ENCODE data around the gene CDK8.
"Not testable (repeated sequence)": the region's sequence is repeated elsewhere in the genome, so short reads cannot be mapped to it uniquely, and the experiment has no call there.

CDK8 gene

DNA sequence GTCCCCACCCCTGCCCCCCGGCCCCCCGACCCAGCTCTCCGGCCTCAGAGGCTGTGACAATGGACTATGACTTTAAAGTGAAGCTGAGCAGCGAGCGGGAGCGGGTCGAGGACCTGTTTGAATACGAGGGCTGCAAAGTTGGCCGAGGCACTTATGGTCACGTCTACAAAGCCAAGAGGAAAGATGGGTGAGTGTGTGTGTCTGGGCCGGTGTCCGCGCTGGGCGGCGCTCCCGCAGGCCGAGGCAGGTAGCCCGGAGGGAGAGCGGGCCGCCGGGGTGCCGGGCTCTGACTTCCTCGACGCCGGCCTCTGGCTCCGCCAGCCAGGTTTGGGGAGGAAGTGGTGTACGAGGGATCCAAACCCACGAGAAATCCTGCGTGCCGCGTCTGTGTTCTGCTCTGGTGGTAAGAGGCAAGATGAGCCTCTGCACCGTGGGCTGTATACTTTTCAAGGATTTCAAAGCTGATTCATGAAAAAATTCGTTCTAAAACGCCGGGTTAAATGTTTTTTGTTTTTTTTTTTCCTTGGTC, 718 bp downstream of the CDK8 start:
- peak; percentile 52 to 62 for DNase-seq

DNA sequence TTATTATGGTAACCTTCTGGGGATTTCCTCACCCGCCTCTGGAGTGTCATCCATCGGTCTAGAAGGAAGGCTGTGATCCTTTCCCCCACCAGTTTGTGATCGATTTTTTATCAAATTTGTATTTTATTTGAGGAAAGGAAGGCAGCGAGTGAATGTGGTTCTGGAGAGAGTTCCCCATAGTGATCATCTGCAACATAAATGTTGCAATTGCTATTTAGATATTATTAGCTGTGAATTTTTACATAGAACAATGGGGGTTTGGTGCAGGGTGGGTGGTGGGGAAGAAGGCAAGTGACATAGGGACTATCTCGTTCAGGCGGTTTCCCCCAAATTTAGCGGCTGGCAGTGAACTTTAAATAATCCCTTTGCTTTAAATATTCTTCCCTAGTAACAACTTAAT, 1.2 kb downstream of the CDK8 start:
- DNase-seq, result no peak

GRCh38 chr13:26255691-26256277, 1.9 kb downstream of the CDK8 start:
- no peak for DNase-seq

DNA sequence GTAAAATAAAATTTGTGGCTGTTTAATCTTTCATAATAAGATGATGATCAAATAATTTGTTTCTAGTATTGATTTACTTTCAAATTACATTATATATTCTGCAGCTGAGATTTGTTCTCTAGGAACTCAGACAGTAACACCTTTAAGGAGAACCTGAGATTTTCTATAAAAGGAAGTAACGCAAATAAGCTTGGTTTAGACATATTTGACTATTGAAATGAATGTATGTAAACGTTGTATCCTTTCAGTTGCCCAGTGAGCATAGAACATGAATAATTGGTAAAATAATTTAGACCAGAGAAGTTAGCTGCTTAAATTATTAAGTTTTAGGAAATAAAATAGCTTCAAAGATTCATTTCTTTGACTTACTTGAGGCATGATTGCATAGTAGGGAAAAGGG, 3.1 kb downstream of the CDK8 start:
- no peak for DNase-seq

DNA sequence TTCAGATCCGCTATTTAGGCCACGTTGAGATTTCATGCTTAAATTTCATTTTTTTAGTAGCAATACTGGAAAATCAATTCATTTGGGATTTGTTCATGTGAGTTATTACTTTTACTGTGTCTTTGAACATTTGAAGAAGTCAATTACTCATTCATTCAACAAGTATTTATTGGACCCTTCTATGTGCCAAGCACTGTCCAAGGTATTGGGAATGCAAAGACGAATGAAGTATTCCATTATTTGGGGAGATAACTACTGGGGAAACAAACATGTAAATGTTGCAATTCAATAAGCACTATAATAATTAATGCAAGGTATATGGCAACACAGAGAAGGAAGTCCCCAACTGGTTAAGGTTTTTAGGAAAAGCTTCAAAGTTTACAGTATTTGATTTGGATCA, 5.7 kb downstream of the CDK8 start:
- no peak for DNase-seq

DNA sequence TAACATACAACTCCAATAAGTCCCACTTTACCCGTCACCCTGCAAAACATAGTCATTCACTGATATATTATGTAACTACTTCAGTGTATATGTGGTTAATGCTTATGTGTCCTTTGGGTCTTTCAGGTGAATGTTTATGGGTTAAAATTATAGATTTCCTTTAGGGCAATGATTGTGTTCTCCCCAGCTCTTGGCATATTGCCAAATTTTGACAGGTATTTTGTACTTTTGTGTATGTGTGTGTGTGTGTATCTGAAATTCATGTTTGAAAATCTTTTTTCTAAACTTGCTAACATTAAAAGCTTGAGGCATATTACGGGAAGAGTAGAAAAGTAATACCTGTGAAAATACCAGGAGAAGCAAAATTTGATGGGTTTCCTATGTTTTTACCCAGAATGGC, 8.2 kb downstream of the CDK8 start:
- DNase-seq, result no peak

GRCh38 chr13:26266311-26266710, 12.4 kb downstream of the CDK8 start:
- no peak for DNase-seq

DNA sequence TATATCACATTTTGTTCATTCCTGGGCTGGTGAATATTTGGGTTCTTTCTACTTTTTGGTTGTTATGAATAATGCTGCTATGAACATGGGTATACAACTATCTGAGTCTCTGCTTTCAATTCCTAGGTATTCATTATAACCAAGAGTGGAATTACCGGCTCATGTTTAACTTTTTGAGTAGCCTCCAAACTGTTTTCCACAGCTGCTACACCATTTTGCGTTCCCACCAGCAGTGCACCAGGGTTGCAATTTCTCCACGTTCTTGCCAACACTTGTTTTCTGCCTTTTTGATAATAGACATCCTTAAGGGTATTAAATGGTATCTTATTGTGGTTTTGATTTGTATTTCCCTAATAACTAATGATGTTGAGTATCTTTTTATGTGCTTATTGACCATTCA, 16.8 kb downstream of the CDK8 start:
- DNase-seq, result no peak

GRCh38 chr13:26272621-26273020, 18.7 kb downstream of the CDK8 start:
- DNase-seq, result no peak

DNA sequence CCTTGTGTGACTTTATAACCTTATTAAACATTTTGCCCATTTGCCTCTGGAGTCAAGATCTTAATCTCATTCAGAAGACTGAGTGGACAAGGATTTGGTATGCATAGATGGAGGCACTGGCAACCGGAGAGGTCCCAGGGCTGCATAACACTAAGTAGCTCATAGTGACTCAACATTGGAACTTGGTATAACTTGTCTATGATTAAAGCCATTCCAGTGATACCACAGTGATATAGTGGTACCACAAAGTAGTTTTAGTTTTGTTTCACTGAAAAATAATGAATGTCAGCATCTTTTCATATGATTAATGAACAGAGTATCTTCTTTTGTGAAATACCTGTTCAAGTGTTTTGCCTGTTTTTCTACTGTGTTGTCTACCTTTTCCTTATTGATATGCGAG, 26.4 kb downstream of the CDK8 start:
- DNase-seq, result no peak

GRCh38 chr13:26280822-26281221, 26.9 kb downstream of the CDK8 start:
- DNase-seq, result no peak

DNA sequence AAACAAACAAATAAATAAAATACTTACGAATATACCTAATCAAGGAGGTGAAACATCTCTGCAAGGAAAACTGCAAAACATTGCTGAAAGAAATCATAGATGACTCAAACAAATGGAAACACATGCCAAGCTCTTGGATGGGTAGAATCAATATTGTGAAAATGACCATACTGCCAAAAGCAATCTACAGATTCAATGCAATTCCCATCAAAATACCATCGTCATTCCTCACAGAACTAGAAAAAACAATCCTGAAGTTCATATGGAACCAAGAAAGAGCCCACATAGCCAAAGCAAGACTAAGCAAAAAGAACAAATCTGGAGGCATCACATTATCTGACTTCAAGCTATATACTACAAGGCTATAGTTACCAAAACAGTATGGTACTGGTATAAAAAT, 32.0 kb downstream of the CDK8 start:
- not testable (repeated sequence) for DNase-seq

GRCh38 chr13:26288838-26289237, 34.9 kb downstream of the CDK8 start:
- not testable (repeated sequence) for DNase-seq

GRCh38 chr13:26295812-26296211, 41.9 kb downstream of the CDK8 start:
- no peak for DNase-seq

- no peak for DNase-seq
These were observed 45.3 kb downstream of the CDK8 start for GRCh38 chr13:26299168-26299750.

DNA sequence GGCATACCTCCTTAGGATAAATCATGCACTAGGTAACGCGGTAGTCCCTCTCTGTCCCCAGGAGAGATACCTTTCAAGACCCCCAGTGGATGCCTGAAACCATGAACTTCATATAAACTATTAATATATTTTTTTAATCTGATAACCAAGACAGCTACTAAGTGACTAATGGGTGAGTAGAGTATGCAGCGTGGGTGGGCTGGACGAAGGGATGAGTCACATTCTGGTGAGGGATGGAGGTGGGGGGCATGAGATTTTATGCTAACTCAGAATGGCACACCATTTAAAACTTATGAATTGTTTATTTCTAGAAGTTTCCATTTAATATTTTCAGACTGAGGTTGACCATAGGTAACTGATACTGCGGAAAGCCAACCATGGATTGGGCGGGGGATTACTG, 46.2 kb downstream of the CDK8 start:
- no peak for DNase-seq

DNA sequence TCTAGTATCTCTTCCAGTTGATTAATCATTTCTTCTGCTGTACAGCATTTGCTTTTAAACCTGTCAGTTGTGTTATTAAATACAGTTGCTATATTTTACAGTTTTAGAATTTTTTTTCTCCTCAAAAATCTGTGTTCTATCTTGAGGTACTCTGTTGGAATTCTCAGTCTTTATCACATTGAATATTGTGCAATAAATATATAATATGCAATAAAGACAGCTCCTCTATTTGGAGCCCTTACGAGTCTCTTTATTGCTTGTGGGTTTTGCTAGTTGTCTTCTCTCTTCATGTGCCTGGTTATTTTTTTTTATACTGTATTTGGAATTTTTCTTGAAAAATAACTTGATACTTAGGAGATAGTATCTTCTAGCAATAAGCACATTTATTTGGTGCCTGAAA, 51.7 kb downstream of the CDK8 start:
- no peak for DNase-seq

- DNase-seq, result no peak
These were observed 53.8 kb downstream of the CDK8 start for GRCh38 chr13:26307701-26308100.

GRCh38 chr13:26308250-26308649, 54.3 kb downstream of the CDK8 start:
- no peak for DNase-seq

DNA sequence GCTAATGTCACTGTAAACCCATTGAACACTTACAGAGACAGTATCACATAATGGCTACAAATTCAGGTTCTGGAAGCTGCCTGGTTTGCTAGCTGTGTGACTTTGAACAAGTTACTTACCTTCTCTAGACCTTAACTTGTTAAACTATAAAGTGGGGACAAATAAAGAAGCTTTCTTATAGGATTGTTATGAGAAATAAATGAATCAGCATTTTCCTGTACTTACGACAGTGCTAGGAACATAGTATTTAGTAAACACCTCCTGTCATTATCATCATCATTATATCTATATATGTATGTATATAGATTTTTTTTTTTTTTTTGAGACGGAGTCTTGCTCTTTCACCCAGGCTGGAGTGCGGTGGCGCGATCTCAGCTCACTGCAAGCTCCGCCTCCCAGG, 54.9 kb downstream of the CDK8 start:
- DNase-seq, result no peak

- DNase-seq, result no peak
These were observed 56.1 kb downstream of the CDK8 start for GRCh38 chr13:26310003-26310402.

DNA sequence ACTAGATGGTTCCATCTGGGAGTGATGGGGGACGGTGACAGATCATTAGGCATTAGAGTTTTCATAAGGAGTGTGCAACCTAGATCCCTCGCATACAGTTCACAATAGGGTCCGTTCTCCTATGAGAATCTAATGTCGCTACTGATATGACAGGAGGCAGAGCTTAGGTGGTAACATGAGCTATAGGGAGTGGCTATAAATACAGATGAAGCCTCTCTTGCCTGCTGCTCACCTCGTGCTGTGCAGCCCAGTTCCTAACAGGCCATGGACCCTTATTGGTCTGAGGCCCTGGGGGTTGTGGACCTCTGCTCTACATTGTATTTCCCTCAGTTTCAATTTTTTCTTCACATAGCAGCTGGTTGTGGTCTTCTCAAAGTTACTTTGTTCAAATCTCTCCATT, 56.5 kb downstream of the CDK8 start:
- DNase-seq, result no peak

DNA sequence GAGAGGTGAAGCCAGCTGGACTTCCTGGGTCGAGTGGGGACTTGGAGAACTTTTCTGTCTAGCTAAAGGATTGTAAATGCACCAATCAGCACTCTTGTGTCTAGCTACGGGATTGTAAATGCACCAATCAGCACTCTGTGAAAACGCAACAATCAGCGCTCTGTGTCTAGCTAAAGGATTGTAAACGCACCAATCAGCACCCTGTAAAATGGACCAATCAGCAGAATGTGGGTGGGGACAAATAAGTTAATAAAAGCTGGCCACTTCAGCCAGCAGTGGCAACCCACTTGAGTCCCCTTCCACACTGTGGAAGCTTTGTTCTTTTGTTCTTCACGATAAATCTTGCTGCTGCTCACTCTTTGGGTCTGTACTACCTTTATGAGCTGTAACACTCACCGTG, 58.1 kb downstream of the CDK8 start:
- DNase-seq, result not testable (repeated sequence)

GRCh38 chr13:26316095-26316494, 62.2 kb downstream of the CDK8 start:
- DNase-seq, result not testable (repeated sequence)

GRCh38 chr13:26320766-26321165, 66.8 kb downstream of the CDK8 start:
- no peak for DNase-seq

All from CD4-positive, alpha-beta T cell treated with Interleukin-1 beta for 1 hour (primary cell).